GM19035 (cell line): ENCODE measurements around the gene CAPN9.

ENCODE experiments used
- ATAC-seq: cut with Tn5 transposase; IDR thresholded peaks from one replicate; pipeline ENCODE4 v1.9.1; 2021; ENCODE audit not compliant: unreplicated experiment

The CAPN9 gene

GRCh38 chr1:230794871-230795605, 47.9 kb downstream of the CAPN9 start:
- ATAC-seq = no peak

- ATAC-seq = no peak
Measured at GRCh38 chr1:230796626-230797025, 49.4 kb downstream of the CAPN9 start.

GRCh38 chr1:230797376-230797920, 50.3 kb downstream of the CAPN9 start:
- no peak for ATAC-seq

GRCh38 chr1:230797942-230798365, 50.8 kb downstream of the CAPN9 start:
- ATAC-seq = no peak

- ATAC-seq = no peak
Measured at GRCh38 chr1:230798491-230798890, 51.3 kb downstream of the CAPN9 start.

- no peak for ATAC-seq
Measured at GRCh38 chr1:230800891-230801840, 54.0 kb downstream of the CAPN9 start.

GRCh38 chr1:230804396-230804795, 57.2 kb downstream of the CAPN9 start:
- ATAC-seq = no peak

- ATAC-seq = no peak
Measured at GRCh38 chr1:230806552-230806951, 59.4 kb downstream of the CAPN9 start.

GRCh38 chr1:230807029-230807428, 59.8 kb downstream of the CAPN9 start:
- ATAC-seq = no peak

- ATAC-seq = no peak
Measured at GRCh38 chr1:230807561-230808280, 60.5 kb downstream of the CAPN9 start.

- ATAC-seq = no peak
Measured at GRCh38 chr1:230808281-230808872, 61.2 kb downstream of the CAPN9 start.

GRCh38 chr1:230809256-230809990, 62.2 kb downstream of the CAPN9 start:
- no peak for ATAC-seq

- ATAC-seq = no peak
Measured at GRCh38 chr1:230812568-230812967, 65.4 kb downstream of the CAPN9 start.

GRCh38 chr1:230814949-230815692, 67.9 kb downstream of the CAPN9 start:
- ATAC-seq = no peak

GRCh38 chr1:230816018-230816417, 68.8 kb downstream of the CAPN9 start:
- no peak for ATAC-seq

- ATAC-seq = no peak
Measured at GRCh38 chr1:230818367-230818766, 71.2 kb downstream of the CAPN9 start.

- no peak for ATAC-seq
Measured at GRCh38 chr1:230818901-230819300, 71.7 kb downstream of the CAPN9 start.

GRCh38 chr1:230819976-230820375, 72.8 kb downstream of the CAPN9 start:
- ATAC-seq = no peak

GRCh38 chr1:230820568-230820967, 73.4 kb downstream of the CAPN9 start:
- no peak for ATAC-seq
